ENCODE results near the gene LGR4. TPM values are rescaled to one million over a fixed set of nuclear protein-coding genes. Genes with fewer than 3 reads are reported as not detected.
"Not testable (repeated sequence)": the region's sequence is repeated elsewhere in the genome, so short reads cannot be mapped to it uniquely, and the experiment has no call there.

Gene LGR4
- total RNA-seq, 2 donors from 2014 or later, result 0.05 to 0.30 TPM

GRCh38 chr11:27334764-27335163 is 137.8 kb downstream of the LGR4 start:
- ATAC-seq (replicated peaks in 1 of 2); DNase-seq; H3K4me1 Mint-ChIP-seq (ENCODE audit: low read depth); H3K27me3 Mint-ChIP-seq (ENCODE audit: low read depth); H3K9me3 Mint-ChIP-seq; H3K27ac Mint-ChIP-seq; H3K36me3 Mint-ChIP-seq (ENCODE audit: insufficient read depth in 2 of 2); H3K4me3 Mint-ChIP-seq: not testable (repeated sequence)

GRCh38 chr11:27331981-27332380 is 140.6 kb downstream of the LGR4 start:
- no peak for DNase-seq
- Mint-ChIP-seq H3K4me1 (ENCODE audit: low read depth) (no peaks in the 10 kb centered on the region), H3K36me3 (ENCODE audit: insufficient read depth in 2 of 2) (peaks cover 0 to 2% of the 10 kb centered on the region in 2 donors), H3K27ac (no peak overlapping the region), H3K9me3 (no peaks in the 10 kb centered on the region), H3K4me3 (no peak overlapping the region), H3K27me3 (ENCODE audit: low read depth) (no peaks in the 10 kb centered on the region)
- ATAC-seq (replicated peaks in 1 of 2), result no peak

DNA sequence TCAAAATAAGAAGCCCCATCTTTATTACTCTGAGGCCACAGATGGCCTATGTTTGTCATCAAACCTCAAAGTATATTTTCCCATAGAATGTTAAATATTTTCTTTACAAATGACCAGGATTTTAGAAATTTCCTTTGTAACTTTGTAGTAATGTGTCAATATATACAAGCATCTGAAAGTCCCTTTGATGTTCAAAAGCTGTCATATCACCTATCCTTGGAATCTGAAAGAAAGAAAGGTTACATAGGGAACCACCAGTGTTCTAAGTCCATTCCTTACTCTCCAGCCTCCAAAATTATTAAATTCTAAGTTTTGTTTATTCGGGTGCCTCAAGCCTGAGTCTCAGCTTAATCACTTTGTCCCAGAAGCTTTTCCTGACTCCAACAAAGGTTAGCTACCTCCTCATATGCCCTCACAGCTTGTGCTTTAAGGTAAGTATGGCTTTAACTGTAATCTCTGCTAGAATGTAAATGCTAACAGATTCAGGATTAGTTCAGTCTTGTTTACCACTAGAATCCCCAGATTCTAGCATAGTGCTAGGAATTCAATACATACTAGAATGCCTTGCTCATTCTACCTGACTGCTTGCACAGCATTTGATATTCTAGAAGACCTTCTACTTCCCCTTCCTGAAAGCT is 141.8 kb downstream of the LGR4 start:
- Mint-ChIP-seq H3K4me1 (ENCODE audit: low read depth) (no peaks in the 10 kb centered on the region), H3K27me3 (ENCODE audit: low read depth) (no peaks in the 10 kb centered on the region), H3K27ac (no peak overlapping the region), H3K36me3 (ENCODE audit: insufficient read depth in 2 of 2) (peaks cover under 1 to 2% of the 10 kb centered on the region in 2 donors), H3K9me3 (peaks cover 1 to 2% of the 10 kb centered on the region in 2 donors), H3K4me3 (no peak overlapping the region)
- no peak for ATAC-seq (replicated peaks in 1 of 2)
- DNase-seq, result no peak

DNA sequence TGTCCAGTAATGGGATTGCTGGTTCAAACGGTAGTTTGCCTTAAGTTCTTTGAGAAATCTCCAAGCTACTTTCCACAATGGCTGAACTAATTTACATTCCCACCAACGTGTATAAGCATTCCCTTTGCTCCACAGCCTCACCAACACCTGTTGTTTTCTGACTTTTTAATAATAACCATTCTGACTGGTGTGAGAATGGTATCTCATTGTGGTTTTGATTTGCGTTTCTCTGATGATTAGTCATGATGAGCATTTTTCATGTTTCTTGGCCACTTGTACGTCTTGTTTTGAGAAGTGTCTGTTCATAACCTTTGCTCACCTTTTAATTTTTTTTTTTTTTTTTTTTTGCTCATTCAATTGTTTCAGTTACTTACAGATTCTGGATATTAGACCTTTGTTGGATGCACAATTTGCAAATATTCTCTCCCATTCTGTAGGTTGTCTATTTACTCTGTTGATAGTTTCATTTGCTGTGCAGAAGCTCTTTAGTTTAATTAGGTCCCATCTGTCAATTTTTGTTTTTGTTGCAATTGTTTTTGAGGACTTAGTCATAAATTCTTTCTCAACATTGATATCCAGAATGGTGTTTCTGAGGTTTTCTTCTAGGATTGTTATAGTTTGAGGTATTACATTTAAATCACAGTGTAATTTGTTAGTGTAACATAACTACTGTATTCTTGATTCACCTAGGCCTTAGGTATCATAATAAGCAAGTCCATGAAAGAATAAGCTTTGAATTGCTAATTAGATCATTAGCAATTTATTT is 142.5 kb downstream of the LGR4 start:
- H3K4me1 Mint-ChIP-seq (ENCODE audit: low read depth), result no peaks in the 10 kb centered on the region

DNA sequence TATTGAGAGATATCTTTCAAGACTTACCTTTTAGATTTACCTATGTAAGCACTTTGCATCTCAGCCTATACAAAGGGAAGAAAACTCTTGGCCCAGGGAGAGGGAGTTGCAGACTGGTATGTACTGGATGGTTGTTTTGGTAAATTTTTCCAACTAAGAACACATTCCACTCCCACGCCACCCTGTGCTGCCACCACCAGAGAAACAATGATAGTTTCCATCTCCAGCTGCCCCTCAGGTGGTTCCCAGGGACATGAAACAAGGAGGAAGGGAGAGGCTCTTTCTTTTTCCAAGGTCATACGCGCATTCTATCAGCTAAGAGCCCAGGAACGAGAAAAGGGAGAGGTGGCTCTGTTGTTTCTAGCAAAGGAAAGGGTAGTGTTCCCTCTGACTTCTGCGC is 144.0 kb downstream of the LGR4 start:
- no peak overlapping the region for H3K27ac Mint-ChIP-seq
- H3K9me3 Mint-ChIP-seq, result peaks cover 2 to 4% of the 10 kb centered on the region in 2 donors

More for the DNA sequence above, 142.5 kb downstream of the LGR4 start:
- H3K4me3 Mint-ChIP-seq, result no peak overlapping the region
- no peak overlapping the region for H3K27ac Mint-ChIP-seq
- DNase-seq (no peak), ATAC-seq (replicated peaks in 1 of 2) (no peak)
- H3K36me3 Mint-ChIP-seq (ENCODE audit: insufficient read depth in 2 of 2), result peaks cover 3 to 5% of the 10 kb centered on the region in 2 donors
- H3K27me3 Mint-ChIP-seq (ENCODE audit: low read depth), result no peaks in the 10 kb centered on the region
- H3K9me3 Mint-ChIP-seq, result peaks cover 2 to 4% of the 10 kb centered on the region in 2 donors

DNA sequence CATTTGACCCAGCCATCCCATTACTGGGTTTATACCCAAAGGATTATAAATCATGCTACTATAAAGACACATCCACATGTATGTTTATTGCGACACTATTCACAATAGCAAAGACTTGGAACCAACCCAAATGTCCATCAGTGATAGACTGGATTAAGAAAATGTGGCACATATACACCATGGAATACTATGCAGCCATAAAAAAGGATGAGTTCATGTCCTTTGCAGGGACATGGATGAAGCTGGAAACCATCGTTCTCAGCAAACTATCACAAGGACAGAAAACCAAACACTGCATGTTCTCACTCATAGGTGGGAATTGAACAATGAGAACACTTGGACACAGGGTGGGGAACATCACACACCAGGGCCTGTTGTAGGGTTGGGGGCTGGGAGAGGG is 145.5 kb downstream of the LGR4 start:
- DNase-seq; H3K4me3 Mint-ChIP-seq; ATAC-seq (replicated peaks in 1 of 2); H3K27ac Mint-ChIP-seq; H3K36me3 Mint-ChIP-seq (ENCODE audit: insufficient read depth in 2 of 2); H3K9me3 Mint-ChIP-seq: not testable (repeated sequence)
- peaks cover 12% of the 10 kb centered on the region for H3K4me1 Mint-ChIP-seq (ENCODE audit: low read depth)
- H3K27me3 Mint-ChIP-seq (ENCODE audit: low read depth), result peaks cover 14% of the 10 kb centered on the region

More for the DNA sequence above, 144.0 kb downstream of the LGR4 start:
- no peak overlapping the region for H3K4me3 Mint-ChIP-seq
- peaks cover 10% of the 10 kb centered on the region for H3K27me3 Mint-ChIP-seq (ENCODE audit: low read depth)
- DNase-seq, result no peak
- H3K4me1 Mint-ChIP-seq (ENCODE audit: low read depth), result peaks cover 9% of the 10 kb centered on the region
- ATAC-seq (replicated peaks in 1 of 2), result no peak
- H3K36me3 Mint-ChIP-seq (ENCODE audit: insufficient read depth in 2 of 2), result peaks cover 3 to 5% of the 10 kb centered on the region in 2 donors

- not testable (repeated sequence) for H3K27ac Mint-ChIP-seq; DNase-seq; ATAC-seq (replicated peaks in 1 of 2); H3K4me3 Mint-ChIP-seq; H3K36me3 Mint-ChIP-seq (ENCODE audit: insufficient read depth in 2 of 2); H3K9me3 Mint-ChIP-seq
- Mint-ChIP-seq H3K4me1 (ENCODE audit: low read depth) (peaks cover 26% of the 10 kb centered on the region), H3K27me3 (ENCODE audit: low read depth) (peaks cover 14% of the 10 kb centered on the region)
Observed at GRCh38 chr11:27322196-27322595, 150.4 kb downstream of the LGR4 start.

DNA sequence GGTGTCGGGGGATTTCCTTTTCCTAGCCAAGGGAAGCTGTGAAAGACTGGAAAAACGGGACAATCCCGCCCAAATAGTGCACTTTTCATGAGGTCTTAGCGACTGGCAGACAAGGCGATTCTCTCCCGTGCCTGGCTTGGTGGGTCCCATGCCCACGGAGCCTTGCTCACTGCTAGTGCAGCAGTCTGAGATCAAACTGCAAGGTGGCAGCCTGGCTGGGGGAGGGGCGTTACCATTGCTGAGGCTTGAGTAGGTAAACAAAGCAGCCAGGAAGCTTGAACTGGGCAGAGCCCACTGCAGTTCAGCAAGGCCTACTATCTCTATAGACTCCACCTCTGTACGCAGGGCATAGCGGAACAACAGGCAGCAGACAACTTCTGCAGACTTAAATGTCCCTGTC is 151.2 kb downstream of the LGR4 start:
- H3K27ac Mint-ChIP-seq; H3K9me3 Mint-ChIP-seq; ATAC-seq (replicated peaks in 1 of 2); DNase-seq; H3K36me3 Mint-ChIP-seq (ENCODE audit: insufficient read depth in 2 of 2); H3K4me3 Mint-ChIP-seq: not testable (repeated sequence)
- H3K27me3 Mint-ChIP-seq (ENCODE audit: low read depth), result peaks cover 19% of the 10 kb centered on the region
- peaks cover 26% of the 10 kb centered on the region for H3K4me1 Mint-ChIP-seq (ENCODE audit: low read depth)

- peak; percentile 13 to 48 for DNase-seq
- no peak overlapping the region for H3K4me3 Mint-ChIP-seq
- H3K4me1 Mint-ChIP-seq (ENCODE audit: low read depth), result peaks cover 22% of the 10 kb centered on the region
- H3K27ac Mint-ChIP-seq, result no peak overlapping the region
- peaks cover 13% of the 10 kb centered on the region for H3K27me3 Mint-ChIP-seq (ENCODE audit: low read depth)
- no peaks in the 10 kb centered on the region for H3K9me3 Mint-ChIP-seq
- ATAC-seq (replicated peaks in 1 of 2), result peak; percentile 99
- peaks cover 0 to 2% of the 10 kb centered on the region in 2 donors for H3K36me3 Mint-ChIP-seq (ENCODE audit: insufficient read depth in 2 of 2)
Observed at GRCh38 chr11:27319072-27319471, 153.5 kb downstream of the LGR4 start.

- ATAC-seq (replicated peaks in 1 of 2) (no peak), DNase-seq (no peak)
- Mint-ChIP-seq H3K27ac (no peak overlapping the region), H3K9me3 (no peaks in the 10 kb centered on the region), H3K27me3 (ENCODE audit: low read depth) (peaks cover 11% of the 10 kb centered on the region), H3K4me3 (no peak overlapping the region), H3K36me3 (ENCODE audit: insufficient read depth in 2 of 2) (peaks cover 0 to 2% of the 10 kb centered on the region in 2 donors), H3K4me1 (ENCODE audit: low read depth) (peaks cover 15% of the 10 kb centered on the region)
Observed at GRCh38 chr11:27317751-27318150, 154.8 kb downstream of the LGR4 start.

Other genes with a start within 250 kb of the LGR4 start
- gene CCDC34, start 109.6 kb downstream of the LGR4 start, total RNA-seq, result 10 to 100 TPM; 16.0 to 20.2 TPM
- gene LIN7C, start 34.0 kb upstream of the LGR4 start, total RNA-seq, result 10 to 100 TPM; 16.9 to 23.5 TPM
- gene BDNF, start 227.7 kb upstream of the LGR4 start, total RNA-seq, result not detected

Data from activated T-cell treated with anti-CD3 and anti-CD28 coated beads, Interleukin-2, amount 50 U/mL, for 72 hours (primary cell).